ENCODE measurements around the gene SSMEM1.
"Not testable (repeated sequence)": the region's sequence is repeated elsewhere in the genome, so short reads cannot be mapped to it uniquely, and the experiment has no call there.

DNA sequence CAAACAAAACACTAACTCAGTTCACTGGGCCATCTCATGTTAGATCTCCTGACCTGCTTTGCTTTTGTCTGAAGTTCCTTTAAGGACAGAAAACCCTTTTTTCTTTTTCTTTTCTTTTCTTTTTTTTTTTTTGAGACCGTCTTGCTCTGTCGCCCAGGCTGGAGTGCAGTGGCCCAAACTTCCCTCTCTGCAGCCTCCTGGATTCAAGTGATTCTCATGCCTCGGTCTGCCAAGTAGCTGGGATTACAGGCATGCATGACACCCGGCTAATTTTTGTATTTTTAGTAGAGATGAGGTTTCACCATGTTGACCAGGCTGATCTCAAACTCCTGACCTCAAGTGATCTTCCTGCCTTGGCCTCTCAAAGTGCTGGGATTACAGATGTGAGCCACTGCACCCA is 28.7 kb downstream of the SSMEM1 start:
- TF ChIP-seq, protein P1, sequence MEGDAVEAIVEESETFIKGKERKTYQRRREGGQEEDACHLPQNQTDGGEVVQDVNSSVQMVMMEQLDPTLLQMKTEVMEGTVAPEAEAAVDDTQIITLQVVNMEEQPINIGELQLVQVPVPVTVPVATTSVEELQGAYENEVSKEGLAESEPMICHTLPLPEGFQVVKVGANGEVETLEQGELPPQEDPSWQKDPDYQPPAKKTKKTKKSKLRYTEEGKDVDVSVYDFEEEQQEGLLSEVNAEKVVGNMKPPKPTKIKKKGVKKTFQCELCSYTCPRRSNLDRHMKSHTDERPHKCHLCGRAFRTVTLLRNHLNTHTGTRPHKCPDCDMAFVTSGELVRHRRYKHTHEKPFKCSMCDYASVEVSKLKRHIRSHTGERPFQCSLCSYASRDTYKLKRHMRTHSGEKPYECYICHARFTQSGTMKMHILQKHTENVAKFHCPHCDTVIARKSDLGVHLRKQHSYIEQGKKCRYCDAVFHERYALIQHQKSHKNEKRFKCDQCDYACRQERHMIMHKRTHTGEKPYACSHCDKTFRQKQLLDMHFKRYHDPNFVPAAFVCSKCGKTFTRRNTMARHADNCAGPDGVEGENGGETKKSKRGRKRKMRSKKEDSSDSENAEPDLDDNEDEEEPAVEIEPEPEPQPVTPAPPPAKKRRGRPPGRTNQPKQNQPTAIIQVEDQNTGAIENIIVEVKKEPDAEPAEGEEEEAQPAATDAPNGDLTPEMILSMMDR (IDR thresholded peaks at IDR 0.05): not testable (repeated sequence)
- not testable (repeated sequence) for TF ChIP-seq POLR2A (IDR thresholded peaks at IDR 0.05)
